Neural progenitor cell (in vitro differentiated cells): ENCODE results near the gene DCP1B.

Experiments used
- EZH2phosphoT487 ChIP-seq: fragments of 200-600 bp; sonication (generic); IDR thresholded peaks from 2 replicates; pipeline ENCODE4 v1.6.1; 2017; ENCODE audit warnings: antibody characterized with exemption
- TF ChIP-seq, protein P1 (sequence below): fragments of 200-600 bp; sonication (generic); IDR thresholded peaks from 2 replicates; pipeline ENCODE4 v1.5.1; 2017; ENCODE audit warnings: antibody characterized with exemption, mild to moderate bottlenecking

DNA sequence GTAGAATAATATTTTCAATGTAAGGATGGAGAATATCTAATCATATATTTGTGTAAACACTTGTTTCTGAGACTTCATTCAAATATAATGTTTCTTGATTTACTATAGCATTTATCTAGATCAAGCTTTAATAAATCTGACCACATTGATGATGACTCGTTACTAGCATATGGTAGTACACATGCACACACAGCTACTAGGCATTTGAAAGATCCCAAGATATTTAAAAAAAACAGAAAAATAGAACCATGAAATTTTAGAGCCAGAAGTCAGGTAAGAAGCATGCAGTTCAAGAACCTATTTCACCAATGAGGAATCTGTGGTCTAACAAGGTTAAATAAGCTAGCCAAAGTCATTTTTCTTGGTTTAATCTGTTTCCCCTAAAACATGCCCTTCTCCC, 32.0 kb downstream of the DCP1B start:
- TF ChIP-seq, protein P1, sequence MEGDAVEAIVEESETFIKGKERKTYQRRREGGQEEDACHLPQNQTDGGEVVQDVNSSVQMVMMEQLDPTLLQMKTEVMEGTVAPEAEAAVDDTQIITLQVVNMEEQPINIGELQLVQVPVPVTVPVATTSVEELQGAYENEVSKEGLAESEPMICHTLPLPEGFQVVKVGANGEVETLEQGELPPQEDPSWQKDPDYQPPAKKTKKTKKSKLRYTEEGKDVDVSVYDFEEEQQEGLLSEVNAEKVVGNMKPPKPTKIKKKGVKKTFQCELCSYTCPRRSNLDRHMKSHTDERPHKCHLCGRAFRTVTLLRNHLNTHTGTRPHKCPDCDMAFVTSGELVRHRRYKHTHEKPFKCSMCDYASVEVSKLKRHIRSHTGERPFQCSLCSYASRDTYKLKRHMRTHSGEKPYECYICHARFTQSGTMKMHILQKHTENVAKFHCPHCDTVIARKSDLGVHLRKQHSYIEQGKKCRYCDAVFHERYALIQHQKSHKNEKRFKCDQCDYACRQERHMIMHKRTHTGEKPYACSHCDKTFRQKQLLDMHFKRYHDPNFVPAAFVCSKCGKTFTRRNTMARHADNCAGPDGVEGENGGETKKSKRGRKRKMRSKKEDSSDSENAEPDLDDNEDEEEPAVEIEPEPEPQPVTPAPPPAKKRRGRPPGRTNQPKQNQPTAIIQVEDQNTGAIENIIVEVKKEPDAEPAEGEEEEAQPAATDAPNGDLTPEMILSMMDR: no peak
- TF ChIP-seq EZH2phosphoT487: no peak
